ENCODE measurements around the gene ATR. TPM values are rescaled to one million over a fixed set of nuclear protein-coding genes. Genes with fewer than 3 reads are reported as not detected.
"Not testable (repeated sequence)": the region's sequence is repeated elsewhere in the genome, so short reads cannot be mapped to it uniquely, and the experiment has no call there.

ATR gene
- polyA plus RNA-seq, 1 donor from 2014 or later: 26.1 TPM

GRCh38 chr3:142417302-142417701, 161.2 kb downstream of the ATR start:
- Histone ChIP-seq H3K36me3 (ENCODE audit: insufficient read depth, low read length) (no peaks in the 10 kb centered on the region), H3K9ac (ENCODE audit: low read length) (no peak overlapping the region), H3K4me3 (ENCODE audit: low read length) (no peak overlapping the region), H3F3A (ENCODE audit: insufficient read depth, low read length, poor library complexity, severe bottlenecking) (no peaks in the 10 kb centered on the region), H3K9me2 (ENCODE audit: insufficient read depth, low read length) (no peaks in the 10 kb centered on the region), H3K27me3 (ENCODE audit: insufficient read depth, low read depth, low read length) (no peaks in the 10 kb centered on the region), H3K4me2 (ENCODE audit: low read length) (no peak overlapping the region), H3K27ac (ENCODE audit: low read length) (no peak overlapping the region), H3K9me3 (ENCODE audit: low read length) (no peaks in the 10 kb centered on the region), H2AFZ (ENCODE audit: low read depth, low read length) (no peak overlapping the region), H4K20me1 (ENCODE audit: insufficient read depth) (no peaks in the 10 kb centered on the region), H3K79me2 (replicated peaks; ENCODE audit: insufficient read depth, low read length) (no peaks in the 10 kb centered on the region)
- TF ChIP-seq RAD21 (conservative IDR thresholded peaks at IDR 0.05) (no peak), CTCF (IDR thresholded peaks at IDR 0.05; ENCODE audit: poor library complexity, severe bottlenecking) (no peak), MXI1 (conservative IDR thresholded peaks at IDR 0.05; ENCODE audit: poor library complexity, severe bottlenecking) (no peak), EP300 (conservative IDR thresholded peaks at IDR 0.05; ENCODE audit: poor library complexity, severe bottlenecking) (no peak), EZH2 (IDR thresholded peaks at IDR 0.05; ENCODE audit: borderline replicate concordance, insufficient read depth, low read length, poor library complexity, severe bottlenecking) (no peak), SMC3 (conservative IDR thresholded peaks at IDR 0.05; ENCODE audit: poor library complexity) (no peak), POLR2AphosphoS5 (IDR thresholded peaks at IDR 0.05) (no peak), TAF1 (IDR thresholded peaks at IDR 0.05; ENCODE audit: low read depth) (no peak)
- TF ChIP-seq, protein P1, sequence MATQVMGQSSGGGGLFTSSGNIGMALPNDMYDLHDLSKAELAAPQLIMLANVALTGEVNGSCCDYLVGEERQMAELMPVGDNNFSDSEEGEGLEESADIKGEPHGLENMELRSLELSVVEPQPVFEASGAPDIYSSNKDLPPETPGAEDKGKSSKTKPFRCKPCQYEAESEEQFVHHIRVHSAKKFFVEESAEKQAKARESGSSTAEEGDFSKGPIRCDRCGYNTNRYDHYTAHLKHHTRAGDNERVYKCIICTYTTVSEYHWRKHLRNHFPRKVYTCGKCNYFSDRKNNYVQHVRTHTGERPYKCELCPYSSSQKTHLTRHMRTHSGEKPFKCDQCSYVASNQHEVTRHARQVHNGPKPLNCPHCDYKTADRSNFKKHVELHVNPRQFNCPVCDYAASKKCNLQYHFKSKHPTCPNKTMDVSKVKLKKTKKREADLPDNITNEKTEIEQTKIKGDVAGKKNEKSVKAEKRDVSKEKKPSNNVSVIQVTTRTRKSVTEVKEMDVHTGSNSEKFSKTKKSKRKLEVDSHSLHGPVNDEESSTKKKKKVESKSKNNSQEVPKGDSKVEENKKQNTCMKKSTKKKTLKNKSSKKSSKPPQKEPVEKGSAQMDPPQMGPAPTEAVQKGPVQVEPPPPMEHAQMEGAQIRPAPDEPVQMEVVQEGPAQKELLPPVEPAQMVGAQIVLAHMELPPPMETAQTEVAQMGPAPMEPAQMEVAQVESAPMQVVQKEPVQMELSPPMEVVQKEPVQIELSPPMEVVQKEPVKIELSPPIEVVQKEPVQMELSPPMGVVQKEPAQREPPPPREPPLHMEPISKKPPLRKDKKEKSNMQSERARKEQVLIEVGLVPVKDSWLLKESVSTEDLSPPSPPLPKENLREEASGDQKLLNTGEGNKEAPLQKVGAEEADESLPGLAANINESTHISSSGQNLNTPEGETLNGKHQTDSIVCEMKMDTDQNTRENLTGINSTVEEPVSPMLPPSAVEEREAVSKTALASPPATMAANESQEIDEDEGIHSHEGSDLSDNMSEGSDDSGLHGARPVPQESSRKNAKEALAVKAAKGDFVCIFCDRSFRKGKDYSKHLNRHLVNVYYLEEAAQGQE (IDR thresholded peaks at IDR 0.05; ENCODE audit: borderline replicate concordance): no peak

DNA sequence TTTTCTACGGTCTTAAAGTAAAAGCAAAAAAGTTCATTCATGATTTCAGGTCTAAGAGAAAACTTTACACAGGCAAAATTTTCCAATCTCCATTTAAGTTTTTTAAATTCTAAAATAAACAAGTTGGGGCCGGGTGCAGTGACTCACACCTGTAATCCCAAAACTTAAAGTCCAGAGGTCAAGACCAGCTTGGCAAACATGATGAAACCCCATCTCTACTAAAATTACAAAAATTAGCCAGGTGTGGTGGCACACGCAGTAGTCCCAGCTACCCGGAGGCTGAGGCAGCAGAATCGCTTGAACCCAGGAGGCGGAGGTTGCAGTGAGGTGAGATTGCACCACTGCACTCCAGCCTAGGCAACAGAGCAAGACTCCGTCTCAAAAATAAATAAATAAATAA, 178.0 kb downstream of the ATR start:
- not testable (repeated sequence) for H3F3A ChIP-seq (ENCODE audit: insufficient read depth, low read length, poor library complexity, severe bottlenecking); H3K27me3 ChIP-seq (ENCODE audit: insufficient read depth, low read depth, low read length); H3K4me2 ChIP-seq (ENCODE audit: low read length); H3K4me3 ChIP-seq (ENCODE audit: low read length); H3K79me2 ChIP-seq (replicated peaks; ENCODE audit: insufficient read depth, low read length); H4K20me1 ChIP-seq (ENCODE audit: insufficient read depth); H3K36me3 ChIP-seq (ENCODE audit: insufficient read depth, low read length); H2AFZ ChIP-seq (ENCODE audit: low read depth, low read length); H3K9me2 ChIP-seq (ENCODE audit: insufficient read depth, low read length); H3K27ac ChIP-seq (ENCODE audit: low read length); H3K9me3 ChIP-seq (ENCODE audit: low read length); H3K9ac ChIP-seq (ENCODE audit: low read length)

Small RNA genes within 50 kb of the gene (small RNA-seq; reads per million reads assigned to genes)
- 0.42 to 0.89 (median 0.73) reads per million in 3 experiments for gene RNA5SP143
- gene RNU1-100P: 0.07 to 0.98 (median 0.10) reads per million in 3 experiments
- gene RNU6-1294P: 0 reads per million in 3 experiments

Other genes with a start within 250 kb of the ATR start
- 21.1 and 24.8 TPM in 2 replicates for gene XRN1, start 130.7 kb downstream of the ATR start, polyA plus RNA-seq
- gene PLS1, start 17.7 kb upstream of the ATR start, polyA plus RNA-seq: 0.31 and 0.74 TPM in 2 replicates
- gene TRPC1, start 145.3 kb upstream of the ATR start, polyA plus RNA-seq: 37.2 and 74.5 TPM in 2 replicates

All from neural cell (in vitro differentiated cells).